ENCODE measurements around the gene PIERCE2.
A peak's percentile ranks its signal among the peaks of the same experiment; 100 is the strongest.

GRCh38 chr15:55434989-55435825 is 26.9 kb downstream of the PIERCE2 start:
- TF ChIP-seq CTCF (conservative IDR thresholded peaks at IDR 0.05) (peak; percentile 65), EZH2 (IDR thresholded peaks at IDR 0.05; ENCODE audit: low read depth) (no peak)

All from PC-9 (cell line).